CD4-positive, alpha-beta memory T cell (primary cell): Measurements from ENCODE around the gene CYRIA. TPM values are rescaled to one million over a fixed set of nuclear protein-coding genes. Genes with fewer than 3 reads are reported as not detected.

Experiments used
- CTCF ChIA-PET: fragments of 350-600 bp; sonication (Branson Sonifier 250); formaldehyde crosslinking; loops from one replicate; lab custom pipeline; 2021; ENCODE audit warnings: inconsistent platforms; ENCODE audit not compliant: partially characterized antibody; lab: Charles Lee
- POLR2A ChIA-PET: fragments of 350-600 bp; sonication (Branson Sonifier 250); formaldehyde crosslinking; loops from one replicate; lab custom pipeline; 2021; ENCODE audit not compliant: partially characterized antibody; lab: Charles Lee
- DNase-seq, 5 donors: peaks; one replicate each; pipeline versions ENCODE4 v3.0.0 to v3.0.0-alpha.2; 2020 to 2022; ENCODE audit warnings: mixed read lengths in 1 of 5
- H3K27ac ChIP-seq: one replicate; pipeline ENCODE4 v1.7.0; 2013; ENCODE audit warnings: low read depth, low read length
- H3K27me3 ChIP-seq: 2 replicates; pipeline ENCODE4 v1.7.0; 2013; ENCODE audit warnings: mild to moderate bottlenecking, low read length, moderate library complexity; ENCODE audit not compliant: insufficient read depth
- H3K36me3 ChIP-seq: 2 replicates; pipeline ENCODE4 v1.7.0; 2013; ENCODE audit warnings: mild to moderate bottlenecking, low read length, moderate library complexity; ENCODE audit not compliant: insufficient read depth
- H3K4me1 ChIP-seq: 2 replicates; pipeline ENCODE4 v1.7.0; 2013; ENCODE audit warnings: mild to moderate bottlenecking, low read length, moderate library complexity; ENCODE audit not compliant: insufficient read depth
- H3K4me3 ChIP-seq, 2 donors: one replicate each; pipeline ENCODE4 v1.7.0; 2013; ENCODE audit warnings: low read length in 2 of 2, mild to moderate bottlenecking in 1 of 2
- H3K9me3 ChIP-seq, 2 donors: one replicate each; pipeline ENCODE4 v1.7.0; 2013; ENCODE audit warnings: low read length in 2 of 2, control low read depth in 1 of 2; ENCODE audit not compliant: control insufficient read depth in 1 of 2
- H3K27ac Mint-ChIP-seq, 7 donors: one replicate each; pipeline ENCODE4 v1.8.0; 2020 to 2021; ENCODE audit warnings: mixed read lengths in 7 of 7, mild to moderate bottlenecking in 6 of 7, inconsistent platforms in 3 of 7, moderate library complexity in 3 of 7
- H3K27me3 Mint-ChIP-seq, 2 donors: one replicate each; pipeline ENCODE4 v1.8.0; 2020 to 2021; ENCODE audit warnings: mixed read lengths in 2 of 2
- H3K36me3 Mint-ChIP-seq, 2 donors: one replicate each; pipeline ENCODE4 v1.8.0; 2020 to 2021; ENCODE audit warnings: mixed read lengths in 2 of 2, inconsistent platforms in 1 of 2, mild to moderate bottlenecking in 1 of 2
- H3K4me1 Mint-ChIP-seq, 4 donors: one replicate each; pipeline ENCODE4 v1.8.0; 2020 to 2021; ENCODE audit warnings: mixed read lengths in 4 of 4, mild to moderate bottlenecking in 1 of 4
- H3K4me3 Mint-ChIP-seq, 8 donors: one replicate each; pipeline ENCODE4 v1.8.0; 2020 to 2021; ENCODE audit warnings: mixed read lengths in 8 of 8, mild to moderate bottlenecking in 7 of 8, moderate library complexity in 6 of 8, inconsistent platforms in 3 of 8
- H3K9me3 Mint-ChIP-seq, 8 donors: one replicate each; pipeline ENCODE4 v1.8.0; 2020 to 2021; ENCODE audit warnings: mixed read lengths in 8 of 8, mild to moderate bottlenecking in 5 of 8, inconsistent platforms in 3 of 8, moderate library complexity in 1 of 8
- intact Hi-C: fragments of 100-400 bp; cut with micrococcal nuclease; formaldehyde crosslinking; loops from one replicate; pipeline ENCODE4 v1.15.1; 2023
- polyA plus RNA-seq, 2 donors: library from polyadenylated mRNA; unstranded; fragments of 300-500 nt; fragmentation: Illumina TruSeq; gene quantifications; one replicate each; pipeline ENCODE4 v1.2.3, GENCODE V29; 2021
- total RNA-seq, 2 experiments: library from RNA; stranded (reverse); gene quantifications; one replicate each; pipeline ENCODE4 v1.2.3, GENCODE V29; 2021

CYRIA gene
- total RNA-seq (under 1 TPM; 0.11 to 0.32 TPM), polyA plus RNA-seq (under 1 TPM in 1 of 2 donors, not detected in 1; 0.18 TPM)

- H3K36me3 Mint-ChIP-seq: no peaks in the 10 kb centered on the region
- H3K27ac Mint-ChIP-seq: peak within 1 kb of the TSS in 4 of 7 donors; percentile 5 to 76 (median 27)
- H3K9me3 Mint-ChIP-seq: peaks cover 0 to 5% (median 0%) of the 10 kb centered on the region in 8 donors
- Histone ChIP-seq H3K9me3 (no peaks in the 10 kb centered on the region), H3K4me1 (peaks cover 9% of the 10 kb centered on the region), H3K4me3 (no peak within 1 kb of the TSS), H3K27me3 (peaks cover 17% of the 10 kb centered on the region), H3K27ac (no peak within 1 kb of the TSS), H3K36me3 (no peaks in the 10 kb centered on the region)
- H3K4me1 Mint-ChIP-seq: peaks cover 10 to 19% (median 15%) of the 10 kb centered on the region in 4 donors
- intact Hi-C loops: no loop called here
- H3K27me3 Mint-ChIP-seq: peaks cover 31 to 32% of the 10 kb centered on the region in 2 donors
- peak within 1 kb of the TSS; percentile 63 to 88 (median 74) for H3K4me3 Mint-ChIP-seq
- CTCF ChIA-PET: no interaction called here
- DNase-seq: peak; percentile 9 to 39 (median 13)
- POLR2A ChIA-PET: no interaction called here
Observed at GRCh38 chr2:16665748-16666448, at the start of gene CYRIA. Gene CYRIA, minus strand, starts transcription at chr2:16665834. Its CDS starts 77,715 bp downstream, at chr2:16588119.

GRCh38 chr2:16713011-16713423 lies 47.4 kb upstream of the CYRIA start:
- Histone ChIP-seq H3K36me3 (no peaks in the 10 kb centered on the region), H3K27me3 (no peaks in the 10 kb centered on the region), H3K27ac (no peak overlapping the region), H3K4me3 (no peak overlapping the region), H3K9me3 (no peaks in the 10 kb centered on the region), H3K4me1 (no peaks in the 10 kb centered on the region)
- Mint-ChIP-seq H3K27me3 (peaks cover 4 to 8% of the 10 kb centered on the region in 2 donors), H3K4me1 (no peaks in the 10 kb centered on the region), H3K4me3 (no peak overlapping the region), H3K27ac (no peak overlapping the region), H3K36me3 (no peaks in the 10 kb centered on the region), H3K9me3 (no peaks in the 10 kb centered on the region)
- ChIA-PET CTCF (no interaction called here), POLR2A (no interaction called here)
- intact Hi-C loops: no loop called here
- DNase-seq: no peak

- Mint-ChIP-seq H3K36me3 (no peaks in the 10 kb centered on the region), H3K9me3 (peaks cover 0 to 3% (median 0%) of the 10 kb centered on the region in 8 donors), H3K27ac (no peak overlapping the region), H3K4me1 (no peaks in the 10 kb centered on the region), H3K27me3 (peaks cover 3 to 7% of the 10 kb centered on the region in 2 donors), H3K4me3 (no peak overlapping the region)
- intact Hi-C loops: no loop called here
- ChIA-PET CTCF (no interaction called here), POLR2A (no interaction called here)
- no peaks in the 10 kb centered on the region for H3K27me3 ChIP-seq
- no peak for DNase-seq
- H3K9me3 ChIP-seq: no peaks in the 10 kb centered on the region
- H3K36me3 ChIP-seq: no peaks in the 10 kb centered on the region
- no peak overlapping the region for H3K27ac ChIP-seq
- H3K4me1 ChIP-seq: no peaks in the 10 kb centered on the region
- no peak overlapping the region for H3K4me3 ChIP-seq
Observed at GRCh38 chr2:16709769-16710168, 44.1 kb upstream of the CYRIA start.

GRCh38 chr2:16708173-16708572 lies 42.5 kb upstream of the CYRIA start:
- H3K36me3 ChIP-seq: no peaks in the 10 kb centered on the region
- H3K4me1 Mint-ChIP-seq: no peaks in the 10 kb centered on the region
- ChIA-PET POLR2A (interaction anchor here (0.8 kb wide), 1 partner anchor 1949 kb away, joined by 3 read pairs; no protein-coding TSS in a partner anchor), CTCF (no interaction called here)
- H3K36me3 Mint-ChIP-seq: no peaks in the 10 kb centered on the region
- H3K4me1 ChIP-seq: no peaks in the 10 kb centered on the region
- H3K27ac Mint-ChIP-seq: no peak overlapping the region
- H3K9me3 ChIP-seq: no peaks in the 10 kb centered on the region
- no peak for DNase-seq
- peaks cover 3 to 7% of the 10 kb centered on the region in 2 donors for H3K27me3 Mint-ChIP-seq
- no peaks in the 10 kb centered on the region for H3K27me3 ChIP-seq
- H3K4me3 ChIP-seq: no peak overlapping the region
- H3K9me3 Mint-ChIP-seq: peaks cover 0 to 3% (median 0%) of the 10 kb centered on the region in 8 donors
- H3K4me3 Mint-ChIP-seq: no peak overlapping the region
- intact Hi-C loops: no loop called here
- no peak overlapping the region for H3K27ac ChIP-seq

- ChIA-PET CTCF (no interaction called here), POLR2A (no interaction called here)
- peaks cover 3 to 7% of the 10 kb centered on the region in 2 donors for H3K27me3 Mint-ChIP-seq
- Histone ChIP-seq H3K4me1 (no peaks in the 10 kb centered on the region), H3K27me3 (no peaks in the 10 kb centered on the region), H3K27ac (no peak overlapping the region), H3K36me3 (no peaks in the 10 kb centered on the region), H3K4me3 (no peak overlapping the region), H3K9me3 (no peaks in the 10 kb centered on the region)
- DNase-seq: no peak
- H3K9me3 Mint-ChIP-seq: peaks cover 0 to 3% (median 0%) of the 10 kb centered on the region in 8 donors
- intact Hi-C loops: no loop called here
- no peaks in the 10 kb centered on the region for H3K36me3 Mint-ChIP-seq
- no peak overlapping the region for H3K4me3 Mint-ChIP-seq
- no peaks in the 10 kb centered on the region for H3K4me1 Mint-ChIP-seq
- H3K27ac Mint-ChIP-seq: no peak overlapping the region
Observed at GRCh38 chr2:16707014-16707623, 41.5 kb upstream of the CYRIA start.

GRCh38 chr2:16700551-16701259 lies 35.1 kb upstream of the CYRIA start:
- intact Hi-C loops: no loop called here

GRCh38 chr2:16693854-16694253 lies 28.2 kb upstream of the CYRIA start:
- Mint-ChIP-seq H3K9me3 (peaks cover 0 to 13% (median 3%) of the 10 kb centered on the region in 8 donors), H3K36me3 (no peaks in the 10 kb centered on the region), H3K27ac (no peak overlapping the region), H3K4me1 (no peaks in the 10 kb centered on the region), H3K4me3 (no peak overlapping the region), H3K27me3 (peaks cover 2 to 6% of the 10 kb centered on the region in 2 donors)
- no peaks in the 10 kb centered on the region for H3K4me1 ChIP-seq
- no peaks in the 10 kb centered on the region for H3K9me3 ChIP-seq
- DNase-seq: no peak
- H3K27ac ChIP-seq: no peak overlapping the region
- intact Hi-C loops: no loop called here
- no peaks in the 10 kb centered on the region for H3K27me3 ChIP-seq
- ChIA-PET CTCF (no interaction called here), POLR2A (no interaction called here)
- no peak overlapping the region for H3K4me3 ChIP-seq
- H3K36me3 ChIP-seq: no peaks in the 10 kb centered on the region

More at GRCh38 chr2:16700551-16701259, 35.1 kb upstream of the CYRIA start:
- Mint-ChIP-seq H3K4me3 (no peak overlapping the region), H3K9me3 (peaks cover 0 to 13% (median 3%) of the 10 kb centered on the region in 8 donors), H3K27ac (no peak overlapping the region), H3K27me3 (peaks cover 0 to 7% of the 10 kb centered on the region in 2 donors), H3K4me1 (no peaks in the 10 kb centered on the region), H3K36me3 (no peaks in the 10 kb centered on the region)
- Histone ChIP-seq H3K9me3 (no peaks in the 10 kb centered on the region), H3K4me1 (no peaks in the 10 kb centered on the region), H3K27ac (no peak overlapping the region), H3K36me3 (no peaks in the 10 kb centered on the region), H3K4me3 (no peak overlapping the region), H3K27me3 (no peaks in the 10 kb centered on the region)
- ChIA-PET POLR2A (no interaction called here), CTCF (no interaction called here)
- no peak for DNase-seq
